GM23338 (cell line): ENCODE measurements around the gene ATF7. TPM values are rescaled to one million over a fixed set of nuclear protein-coding genes. Genes with fewer than 3 reads are reported as not detected.

ENCODE experiments used
- ATAC-seq: fragments of 200-7000 bp; cut with Tn5 transposase; 3 replicates; pipeline ENCODE4 v1.9.1; 2020
- DNase-seq: peaks from one replicate; pipeline ENCODE4 v3.0.0-alpha.2; 2015; ENCODE audit warnings: low spot score
- H2AFZ ChIP-seq: fragments of 200-600 bp; sonication (generic); 2 replicates; pipeline ENCODE4 v1.8.0; 2016; ENCODE audit warnings: antibody characterized with exemption, mild to moderate bottlenecking, moderate library complexity
- H3F3A ChIP-seq: fragments of 200-600 bp; sonication (generic); replicated peaks from 2 replicates; pipeline ENCODE4 v1.8.0; 2017; ENCODE audit warnings: antibody characterized with exemption, mixed run types, low read depth
- H3K27ac ChIP-seq: fragments of 200-600 bp; sonication (generic); 2 replicates; pipeline ENCODE4 v1.6.1; 2016; ENCODE audit warnings: low read depth
- H3K27me3 ChIP-seq: fragments of 200-600 bp; sonication (generic); 2 replicates; pipeline ENCODE4 v1.8.0; 2016; ENCODE audit warnings: mild to moderate bottlenecking, mixed run types, moderate library complexity; ENCODE audit not compliant: insufficient read depth
- H3K36me3 ChIP-seq: fragments of 200-600 bp; sonication (generic); 2 replicates; pipeline ENCODE4 v1.8.0; 2016; ENCODE audit warnings: mild to moderate bottlenecking; ENCODE audit not compliant: insufficient read depth
- H3K4me1 ChIP-seq: fragments of 200-600 bp; sonication (generic); 2 replicates; pipeline ENCODE4 v1.8.0; 2016; ENCODE audit warnings: mild to moderate bottlenecking, moderate library complexity; ENCODE audit not compliant: insufficient read depth
- H3K4me2 ChIP-seq: fragments of 200-600 bp; sonication (generic); 2 replicates; pipeline ENCODE4 v1.7.1; 2017; ENCODE audit warnings: mixed run types
- H3K4me3 ChIP-seq: fragments of 200-600 bp; sonication (generic); 2 replicates; pipeline ENCODE4 v1.6.1; 2016; ENCODE audit warnings: mixed run types
- H3K79me2 ChIP-seq: fragments of 200-600 bp; sonication (generic); replicated peaks from 2 replicates; pipeline ENCODE4 v1.8.0; 2017; ENCODE audit warnings: mild to moderate bottlenecking; ENCODE audit not compliant: insufficient read depth
- H3K9me2 ChIP-seq: fragments of 200-600 bp; sonication (generic); 2 replicates; pipeline ENCODE4 v1.8.0; 2017; ENCODE audit not compliant: insufficient read depth
- H4K20me1 ChIP-seq: fragments of 200-600 bp; sonication (generic); replicated peaks from 2 replicates; pipeline ENCODE4 v1.8.0; 2017; ENCODE audit warnings: mild to moderate bottlenecking; ENCODE audit not compliant: insufficient read depth
- H3K27ac Mint-ChIP-seq: 2 replicates; pipeline ENCODE4 v1.8.0; 2020; ENCODE audit warnings: inconsistent platforms, mild to moderate bottlenecking, moderate library complexity, mixed read lengths
- H3K27me3 Mint-ChIP-seq: 3 replicates; pipeline ENCODE4 v1.8.0; 2022; ENCODE audit warnings: low read depth, mild to moderate bottlenecking, moderate library complexity, mixed read lengths, inconsistent platforms; ENCODE audit not compliant: insufficient read depth, poor library complexity
- H3K36me3 Mint-ChIP-seq: 3 replicates; pipeline ENCODE4 v1.8.0; 2021; ENCODE audit warnings: low read depth, mild to moderate bottlenecking, inconsistent platforms, moderate library complexity, mixed read lengths
- H3K4me1 Mint-ChIP-seq: 3 replicates; pipeline ENCODE4 v1.8.0; 2020; ENCODE audit warnings: mild to moderate bottlenecking, inconsistent platforms, mixed read lengths
- H3K4me3 Mint-ChIP-seq: 3 replicates; pipeline ENCODE4 v1.8.0; 2021; ENCODE audit warnings: moderate library complexity, mild to moderate bottlenecking, inconsistent platforms, mixed read lengths
- H3K9me3 Mint-ChIP-seq: 3 replicates; pipeline ENCODE4 v1.8.0; 2020; ENCODE audit warnings: moderate library complexity, mild to moderate bottlenecking, inconsistent platforms, mixed read lengths
- CREB1 ChIP-seq: fragments of 250-450 bp; sonication (Bioruptor Pico); IDR thresholded peaks from 2 replicates; pipeline ENCODE4 v1.5.0; 2020; ENCODE audit warnings: low read depth, mild to moderate bottlenecking, moderate library complexity
- EZH2 ChIP-seq: fragments of 200-600 bp; sonication (generic); IDR thresholded peaks from one replicate; pipeline ENCODE4 v1.8.0; 2017; ENCODE audit warnings: antibody characterized with exemption, mild to moderate bottlenecking, low read depth; ENCODE audit not compliant: unreplicated experiment
- POLR2AphosphoS5 ChIP-seq: IDR thresholded peaks from 2 replicates; pipeline ENCODE4 v1.6.1; 2016; ENCODE audit warnings: antibody characterized with exemption, low read depth
- ZNF331 ChIP-seq: fragments of 250-450 bp; sonication (Bioruptor Pico); IDR thresholded peaks from 2 replicates; pipeline ENCODE4 v1.5.0; 2020; ENCODE audit warnings: low read depth, mild to moderate bottlenecking, moderate library complexity
- long read RNA-seq: library from polyadenylated mRNA; unstranded; transcript quantifications from one replicate; pipeline ENCODE4 v2.0.0, GENCODE V29; 2020; ENCODE audit not compliant: unreplicated experiment
- polyA plus RNA-seq: library from polyadenylated mRNA; unstranded; fragments of >200 nt; fragmentation: Nextera tagmentation; extraction: Ambion mirVana; gene quantifications from 2 replicates; pipeline ENCODE4 v1.2.1, GENCODE V29; 2016
- total RNA-seq: library from RNA; depleted of rRNA; stranded (reverse); fragments of >200 nt; shearing (Covaris generic); gene quantifications from 2 replicates; pipeline ENCODE4 v1.2.3, GENCODE V29; 2014; rRNA removed
- TF ChIP-seq, protein P1 (sequence below): IDR thresholded peaks from one replicate; pipeline ENCODE4 v1.6.1; 2018; ENCODE audit warnings: antibody characterized with exemption; ENCODE audit not compliant: unreplicated experiment
- TF ChIP-seq, protein P2 (sequence below): IDR thresholded peaks from 2 replicates; pipeline ENCODE4 v1.6.1; 2016; ENCODE audit warnings: antibody characterized with exemption

The ATF7 gene
- total RNA-seq (13.2 and 13.9 TPM in 2 replicates), polyA plus RNA-seq (16.3 and 16.6 TPM in 2 replicates)
- long read RNA-seq, partial matches to known transcripts = 0 of 2 reads
- long read RNA-seq, other reads (novel, unspliced or antisense) = 1 of 2 reads

DNA sequence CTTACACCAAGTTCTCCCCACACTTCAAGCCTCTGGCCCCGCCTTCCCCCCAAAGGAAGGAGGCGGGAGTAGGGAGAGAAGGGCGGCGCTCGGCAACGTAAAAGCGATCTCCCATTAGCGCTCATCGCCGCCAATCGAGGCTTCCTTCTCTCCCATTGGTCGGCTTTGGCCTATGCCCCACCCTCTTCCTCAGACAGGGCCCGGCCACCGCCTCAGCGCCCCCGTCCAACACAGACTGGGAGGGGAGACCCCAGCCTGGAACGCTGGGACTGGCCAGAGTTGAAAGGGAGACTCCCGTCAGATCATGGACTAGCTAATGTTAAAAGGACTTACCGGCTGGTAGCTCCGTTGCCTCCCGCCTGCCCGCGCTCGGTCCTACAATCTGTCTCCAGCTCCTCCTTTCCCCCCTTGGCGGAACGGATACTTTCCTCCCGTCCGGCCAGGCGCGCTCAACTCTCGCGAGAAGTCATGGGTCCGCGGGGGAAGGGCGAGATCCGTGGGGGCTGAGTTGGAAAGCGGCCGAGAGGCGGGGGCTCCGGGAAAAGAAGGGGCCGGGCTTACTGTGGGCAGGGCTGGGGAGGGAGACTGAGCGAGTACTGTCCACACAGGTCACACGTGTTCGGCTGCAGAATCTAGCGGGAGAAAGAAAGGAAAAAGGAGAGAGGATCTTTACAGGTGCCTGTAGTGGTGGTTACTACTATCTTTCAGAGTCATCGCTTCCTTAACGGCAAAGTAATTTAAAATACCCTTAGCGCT is at the start of gene ATF7:
ATF7 (minus strand) TSS at position 437 of the 756 bp plus-strand sequence. CDS start 25,382 bp downstream, outside the sequence.
- DNase-seq = peak; percentile 99

DNA sequence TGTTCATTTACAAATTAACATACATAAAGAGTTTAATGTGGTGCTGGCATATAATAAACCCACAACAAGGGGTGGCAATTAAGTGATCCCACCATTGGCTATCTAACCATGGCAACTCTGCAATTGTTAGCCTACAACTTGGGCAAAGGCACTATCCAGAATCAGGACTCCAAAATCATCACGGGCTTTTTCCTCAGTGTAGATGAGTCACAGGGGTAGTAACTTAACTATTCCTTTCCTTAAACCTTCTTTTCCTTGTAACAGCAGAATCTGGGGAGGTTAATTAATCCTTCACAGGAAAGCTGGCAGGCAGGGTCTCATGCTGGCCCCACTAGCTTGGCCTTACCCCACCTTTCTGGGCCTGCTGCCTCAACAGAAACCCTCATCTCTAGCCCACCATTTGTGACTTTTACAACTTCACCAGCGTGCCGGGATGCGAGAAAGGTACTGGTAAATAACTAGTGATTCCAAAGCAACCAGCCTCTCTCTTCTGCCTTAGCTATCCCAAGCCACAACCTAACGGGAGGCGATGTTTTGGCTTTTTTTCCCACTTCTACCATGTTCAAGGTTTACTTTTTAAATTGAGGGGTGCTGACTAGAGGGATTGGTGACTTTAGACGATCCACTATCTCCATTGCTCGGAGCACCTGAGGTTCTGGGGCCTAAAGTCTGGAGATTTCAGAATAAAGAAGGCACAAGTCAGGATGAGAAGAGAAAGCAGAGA is 49.0 kb upstream of the ATF7 start:
- H3K27ac ChIP-seq = peak overlapping the region; percentile 97
- peaks cover 21% of the 10 kb centered on the region; the same call in 1 of the 2 replicates for H4K20me1 ChIP-seq
- peaks cover 31% of the 10 kb centered on the region for H3K36me3 ChIP-seq
- peaks cover 31% of the 10 kb centered on the region for H3K4me1 ChIP-seq
- DNase-seq (no peak), ATAC-seq (no peak)
- Mint-ChIP-seq H3K27me3 (peaks cover 12% of the 10 kb centered on the region), H3K36me3 (peaks cover 47% of the 10 kb centered on the region), H3K27ac (peak overlapping the region; percentile 98), H3K4me1 (peaks cover 29% of the 10 kb centered on the region), H3K9me3 (no peaks in the 10 kb centered on the region), H3K4me3 (peak overlapping the region; percentile 92)
- H3K4me2 ChIP-seq = peak overlapping the region; percentile 99
- H3K9me2 ChIP-seq = no peaks in the 10 kb centered on the region
- no peaks in the 10 kb centered on the region for H3K27me3 ChIP-seq
- peak overlapping the region; percentile 70; the same call in 1 of the 2 replicates for H2AFZ ChIP-seq
- peak overlapping the region; percentile 95 for H3K4me3 ChIP-seq
- peaks cover 18% of the 10 kb centered on the region for H3F3A ChIP-seq
- H3K79me2 ChIP-seq = peaks cover 39% of the 10 kb centered on the region
- TF ChIP-seq, protein P1, sequence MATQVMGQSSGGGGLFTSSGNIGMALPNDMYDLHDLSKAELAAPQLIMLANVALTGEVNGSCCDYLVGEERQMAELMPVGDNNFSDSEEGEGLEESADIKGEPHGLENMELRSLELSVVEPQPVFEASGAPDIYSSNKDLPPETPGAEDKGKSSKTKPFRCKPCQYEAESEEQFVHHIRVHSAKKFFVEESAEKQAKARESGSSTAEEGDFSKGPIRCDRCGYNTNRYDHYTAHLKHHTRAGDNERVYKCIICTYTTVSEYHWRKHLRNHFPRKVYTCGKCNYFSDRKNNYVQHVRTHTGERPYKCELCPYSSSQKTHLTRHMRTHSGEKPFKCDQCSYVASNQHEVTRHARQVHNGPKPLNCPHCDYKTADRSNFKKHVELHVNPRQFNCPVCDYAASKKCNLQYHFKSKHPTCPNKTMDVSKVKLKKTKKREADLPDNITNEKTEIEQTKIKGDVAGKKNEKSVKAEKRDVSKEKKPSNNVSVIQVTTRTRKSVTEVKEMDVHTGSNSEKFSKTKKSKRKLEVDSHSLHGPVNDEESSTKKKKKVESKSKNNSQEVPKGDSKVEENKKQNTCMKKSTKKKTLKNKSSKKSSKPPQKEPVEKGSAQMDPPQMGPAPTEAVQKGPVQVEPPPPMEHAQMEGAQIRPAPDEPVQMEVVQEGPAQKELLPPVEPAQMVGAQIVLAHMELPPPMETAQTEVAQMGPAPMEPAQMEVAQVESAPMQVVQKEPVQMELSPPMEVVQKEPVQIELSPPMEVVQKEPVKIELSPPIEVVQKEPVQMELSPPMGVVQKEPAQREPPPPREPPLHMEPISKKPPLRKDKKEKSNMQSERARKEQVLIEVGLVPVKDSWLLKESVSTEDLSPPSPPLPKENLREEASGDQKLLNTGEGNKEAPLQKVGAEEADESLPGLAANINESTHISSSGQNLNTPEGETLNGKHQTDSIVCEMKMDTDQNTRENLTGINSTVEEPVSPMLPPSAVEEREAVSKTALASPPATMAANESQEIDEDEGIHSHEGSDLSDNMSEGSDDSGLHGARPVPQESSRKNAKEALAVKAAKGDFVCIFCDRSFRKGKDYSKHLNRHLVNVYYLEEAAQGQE = no peak

More for the DNA sequence above, at the start of gene ATF7:
- Mint-ChIP-seq H3K27ac (peak within 1 kb of the TSS; percentile 99), H3K9me3 (no peaks in the 10 kb centered on the region), H3K4me1 (peaks cover 26% of the 10 kb centered on the region), H3K4me3 (peak within 1 kb of the TSS; percentile 85), H3K27me3 (peaks cover 9% of the 10 kb centered on the region), H3K36me3 (no peaks in the 10 kb centered on the region)
- Histone ChIP-seq H3K9me2 (no peaks in the 10 kb centered on the region), H3K27ac (peak within 1 kb of the TSS; percentile 92), H3K79me2 (peaks cover 43% of the 10 kb centered on the region), H3F3A (no peaks in the 10 kb centered on the region), H3K27me3 (no peaks in the 10 kb centered on the region), H4K20me1 (no peaks in the 10 kb centered on the region), H3K36me3 (no peaks in the 10 kb centered on the region), H2AFZ (peak within 1 kb of the TSS; percentile 45), H3K4me2 (peak within 1 kb of the TSS; percentile 80), H3K4me3 (peak within 1 kb of the TSS; percentile 63), H3K4me1 (peaks cover 22% of the 10 kb centered on the region)
- ATAC-seq = peak; percentile 96
- TF ChIP-seq CREB1 (CRISPR knock-in tag) (peak; percentile 66), ZNF331 (CRISPR knock-in tag) (no peak), EZH2 (no peak), POLR2AphosphoS5 (peak; percentile 86)
- TF ChIP-seq, protein P1 = peak; percentile 2
- TF ChIP-seq, protein P2, sequence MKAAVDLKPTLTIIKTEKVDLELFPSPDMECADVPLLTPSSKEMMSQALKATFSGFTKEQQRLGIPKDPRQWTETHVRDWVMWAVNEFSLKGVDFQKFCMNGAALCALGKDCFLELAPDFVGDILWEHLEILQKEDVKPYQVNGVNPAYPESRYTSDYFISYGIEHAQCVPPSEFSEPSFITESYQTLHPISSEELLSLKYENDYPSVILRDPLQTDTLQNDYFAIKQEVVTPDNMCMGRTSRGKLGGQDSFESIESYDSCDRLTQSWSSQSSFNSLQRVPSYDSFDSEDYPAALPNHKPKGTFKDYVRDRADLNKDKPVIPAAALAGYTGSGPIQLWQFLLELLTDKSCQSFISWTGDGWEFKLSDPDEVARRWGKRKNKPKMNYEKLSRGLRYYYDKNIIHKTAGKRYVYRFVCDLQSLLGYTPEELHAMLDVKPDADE = peak; percentile 57; the same call in 1 of the 2 replicates
